IgD-negative memory B cell (primary cell): ENCODE results near the gene ZBTB45. TPM values are rescaled to one million over a fixed set of nuclear protein-coding genes. Genes with fewer than 3 reads are reported as not detected.

ENCODE experiments used
- H3K27ac Mint-ChIP-seq, 3 donors: one replicate each; pipeline ENCODE4 v1.8.0; 2020 to 2022; ENCODE audit warnings: mild to moderate bottlenecking in 3 of 3, mixed read lengths in 3 of 3, moderate library complexity in 1 of 3
- H3K27me3 Mint-ChIP-seq: one replicate; pipeline ENCODE4 v1.8.0; 2021; ENCODE audit warnings: mixed read lengths
- H3K36me3 Mint-ChIP-seq: one replicate; pipeline ENCODE4 v1.8.0; 2020; ENCODE audit warnings: mild to moderate bottlenecking, mixed read lengths
- H3K4me1 Mint-ChIP-seq, 3 donors: one replicate each; pipeline ENCODE4 v1.8.0; 2020 to 2022; ENCODE audit warnings: mixed read lengths in 3 of 3, mild to moderate bottlenecking in 1 of 3
- H3K4me3 Mint-ChIP-seq, 4 donors: one replicate each; pipeline ENCODE4 v1.8.0; 2020 to 2022; ENCODE audit warnings: mild to moderate bottlenecking in 4 of 4, mixed read lengths in 4 of 4, moderate library complexity in 3 of 4
- H3K9me3 Mint-ChIP-seq, 3 donors: one replicate each; pipeline ENCODE4 v1.8.0; 2020 to 2021; ENCODE audit warnings: mixed read lengths in 3 of 3, mild to moderate bottlenecking in 1 of 3
- polyA plus RNA-seq: library from polyadenylated mRNA; unstranded; fragments of 300-500 nt; fragmentation: Illumina TruSeq; gene quantifications from one replicate; pipeline ENCODE4 v1.2.3, GENCODE V29; 2021

The ZBTB45 gene
- polyA plus RNA-seq, 1 donor from 2014 or later = 7.6 TPM

DNA sequence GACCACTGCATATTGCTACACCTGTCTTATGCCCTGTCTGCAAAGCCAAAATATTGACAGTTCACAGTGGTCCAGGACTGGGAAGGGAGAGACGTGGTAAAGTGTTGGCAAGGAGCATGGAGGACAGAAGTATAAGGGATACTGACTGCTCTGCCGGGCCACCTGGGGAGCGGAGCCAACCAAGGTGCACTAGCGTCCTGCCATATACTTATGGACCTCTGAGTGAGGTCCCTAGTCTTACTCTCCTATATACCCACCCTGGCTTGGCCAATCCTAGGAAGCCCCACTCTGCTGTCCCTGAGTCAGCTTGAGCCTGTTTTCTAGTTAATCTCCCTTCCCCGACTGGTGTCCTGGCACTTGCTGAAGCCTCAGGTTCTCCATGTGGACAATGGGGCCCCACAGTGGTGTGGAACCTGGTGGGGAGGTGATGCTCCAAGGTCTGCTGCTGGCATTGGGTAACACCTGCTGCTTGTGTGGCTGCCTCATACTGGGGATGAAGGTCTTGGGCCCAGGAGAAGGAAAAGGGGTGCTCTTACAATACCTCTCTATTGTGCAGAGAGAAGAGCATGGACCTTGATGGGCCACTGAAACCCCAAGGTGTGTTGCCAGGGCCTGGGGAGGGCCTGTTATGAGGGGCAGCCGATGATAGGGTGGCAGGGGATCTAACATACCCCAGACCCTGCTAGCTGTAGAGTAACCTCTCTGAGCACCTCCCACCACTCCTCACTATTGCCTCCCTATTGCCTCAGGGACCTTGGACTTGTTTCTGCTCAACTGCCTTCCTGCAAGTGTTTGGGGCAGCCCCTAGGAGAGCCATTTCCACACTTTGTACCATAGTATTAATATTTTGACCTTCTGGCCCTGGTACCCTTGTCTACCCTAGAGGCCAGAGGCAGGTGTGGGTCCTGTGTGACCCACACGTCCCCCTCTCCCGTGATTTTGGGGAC lies 17.5 kb upstream of the ZBTB45 start:
- H3K9me3 Mint-ChIP-seq = no peaks in the 10 kb centered on the region
- no peaks in the 10 kb centered on the region for H3K36me3 Mint-ChIP-seq
- peaks cover 17% of the 10 kb centered on the region for H3K27me3 Mint-ChIP-seq
- peak overlapping the region; percentile 41 to 87 (median 58) for H3K4me3 Mint-ChIP-seq
- H3K4me1 Mint-ChIP-seq = peaks cover 0 to 14% (median 2%) of the 10 kb centered on the region in 3 donors
- H3K27ac Mint-ChIP-seq = peak overlapping the region in 1 of 3 donors; percentile 28

DNA sequence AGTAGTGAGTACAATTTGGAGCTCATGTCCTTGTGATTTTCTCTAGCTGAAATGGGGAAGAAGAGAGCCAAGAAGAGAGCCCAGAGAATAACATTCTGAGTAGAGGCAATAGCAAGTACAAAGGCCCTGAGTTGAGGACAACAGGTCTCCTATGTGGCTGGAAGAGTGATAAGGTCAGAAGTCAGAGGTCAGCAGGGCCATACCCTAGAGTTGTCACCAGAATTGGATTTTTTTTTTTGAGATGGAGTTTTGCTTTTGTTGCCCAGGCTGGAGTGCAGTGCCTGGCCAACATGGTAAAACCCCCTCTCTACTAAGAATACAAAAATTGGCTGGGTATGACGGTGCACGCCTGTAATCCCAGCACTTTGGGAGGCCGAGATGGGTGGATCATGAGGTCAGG lies 16.2 kb upstream of the ZBTB45 start:
- Mint-ChIP-seq H3K27ac (no peak overlapping the region), H3K36me3 (no peaks in the 10 kb centered on the region), H3K4me3 (no peak overlapping the region), H3K27me3 (peaks cover 17% of the 10 kb centered on the region), H3K4me1 (peaks cover 8 to 23% (median 10%) of the 10 kb centered on the region in 3 donors), H3K9me3 (no peaks in the 10 kb centered on the region)

DNA sequence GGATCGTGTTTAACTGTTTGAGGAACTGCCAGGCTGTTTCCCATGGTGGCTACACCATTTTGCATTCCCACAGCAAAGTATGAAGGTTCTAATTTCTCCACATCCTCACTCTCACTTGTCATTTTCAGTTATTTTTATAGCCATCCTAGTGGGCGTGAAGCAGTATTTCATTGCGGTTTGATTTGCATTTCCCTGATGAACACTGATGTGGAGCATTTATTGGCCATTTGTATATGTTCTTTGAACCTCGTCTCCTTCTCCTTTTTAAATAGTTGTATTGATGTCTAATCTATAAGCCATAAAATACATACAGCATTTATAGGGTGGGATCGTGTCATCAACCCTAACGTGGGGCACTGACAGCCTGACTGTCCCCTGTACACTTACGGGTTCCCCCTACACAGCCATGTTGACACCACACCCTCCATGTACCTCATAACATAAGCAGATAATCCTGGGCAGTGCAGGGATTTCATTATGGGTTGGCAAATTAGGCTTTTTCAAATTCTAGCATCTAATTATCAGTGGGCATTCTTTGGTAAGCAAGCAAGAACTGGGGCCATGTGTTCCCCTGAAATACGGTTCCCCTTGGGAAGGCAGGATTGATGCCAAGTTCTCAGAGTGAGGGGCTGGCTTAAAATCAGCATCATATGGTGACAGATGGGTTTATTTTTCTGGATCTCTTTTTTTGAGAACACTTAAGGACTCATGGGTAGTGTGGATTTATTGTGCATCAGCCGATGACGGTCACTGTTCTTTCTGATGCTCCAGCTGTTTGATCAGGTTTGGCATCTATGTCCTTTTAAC lies 11.6 kb upstream of the ZBTB45 start:
- Mint-ChIP-seq H3K27me3 (peaks cover 5% of the 10 kb centered on the region), H3K4me1 (peaks cover 9 to 20% (median 10%) of the 10 kb centered on the region in 3 donors), H3K4me3 (peak overlapping the region in 3 of 4 donors; percentile 37 to 65 (median 38)), H3K27ac (no peak overlapping the region), H3K36me3 (peaks cover 2% of the 10 kb centered on the region), H3K9me3 (no peaks in the 10 kb centered on the region)

DNA sequence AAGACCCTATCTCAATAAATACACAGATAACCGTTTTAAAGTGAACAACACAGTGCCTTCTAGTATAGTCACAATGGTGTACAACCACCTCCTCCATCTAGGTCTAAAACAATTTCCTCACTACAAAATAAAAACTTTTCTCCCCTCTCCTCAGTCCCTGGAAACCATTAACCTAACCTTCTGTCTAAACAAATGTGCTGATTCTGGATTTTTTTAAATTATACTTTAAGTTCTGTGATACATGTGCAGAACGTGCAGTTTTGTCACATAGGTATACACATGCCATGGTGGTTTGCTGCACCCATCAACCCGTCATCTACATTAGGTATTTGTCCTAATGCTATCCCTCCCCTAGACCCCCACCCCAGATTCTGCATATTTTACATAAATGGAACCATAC lies 9.8 kb upstream of the ZBTB45 start:
- Mint-ChIP-seq H3K27me3 (peaks cover 5% of the 10 kb centered on the region), H3K4me3 (no peak overlapping the region), H3K27ac (no peak overlapping the region), H3K9me3 (no peaks in the 10 kb centered on the region), H3K4me1 (peaks cover 9 to 17% (median 10%) of the 10 kb centered on the region in 3 donors), H3K36me3 (peaks cover 2% of the 10 kb centered on the region)

DNA sequence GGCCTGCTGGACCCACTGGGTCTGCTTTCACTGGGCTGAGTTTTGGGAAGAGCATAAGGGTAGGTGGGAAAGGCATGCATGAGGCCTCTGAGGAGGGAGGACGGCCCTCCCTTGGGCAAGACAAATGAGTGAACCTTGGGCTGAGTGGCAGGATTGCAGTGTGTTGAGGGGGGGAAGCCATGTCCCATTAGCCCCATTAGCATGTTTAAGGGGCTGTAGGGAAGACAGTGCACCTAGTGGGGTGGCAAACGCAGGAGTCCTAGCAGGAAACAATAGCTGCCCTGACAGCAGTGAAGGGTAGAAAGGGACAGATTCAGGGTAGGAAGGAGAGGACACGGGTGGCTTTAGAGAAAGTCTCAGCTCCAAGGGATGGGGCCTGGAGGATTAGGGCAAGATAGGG lies 3.1 kb upstream of the ZBTB45 start:
- peaks cover 2% of the 10 kb centered on the region for H3K36me3 Mint-ChIP-seq
- H3K4me1 Mint-ChIP-seq = peaks cover 17 to 20% (median 17%) of the 10 kb centered on the region in 3 donors
- peak overlapping the region in 2 of 3 donors; percentile 50 to 77 for H3K27ac Mint-ChIP-seq
- peak overlapping the region in 1 of 4 donors; percentile 68 for H3K4me3 Mint-ChIP-seq
- peaks cover 2% of the 10 kb centered on the region for H3K27me3 Mint-ChIP-seq
- peaks cover 0 to 2% (median 0%) of the 10 kb centered on the region in 3 donors for H3K9me3 Mint-ChIP-seq

DNA sequence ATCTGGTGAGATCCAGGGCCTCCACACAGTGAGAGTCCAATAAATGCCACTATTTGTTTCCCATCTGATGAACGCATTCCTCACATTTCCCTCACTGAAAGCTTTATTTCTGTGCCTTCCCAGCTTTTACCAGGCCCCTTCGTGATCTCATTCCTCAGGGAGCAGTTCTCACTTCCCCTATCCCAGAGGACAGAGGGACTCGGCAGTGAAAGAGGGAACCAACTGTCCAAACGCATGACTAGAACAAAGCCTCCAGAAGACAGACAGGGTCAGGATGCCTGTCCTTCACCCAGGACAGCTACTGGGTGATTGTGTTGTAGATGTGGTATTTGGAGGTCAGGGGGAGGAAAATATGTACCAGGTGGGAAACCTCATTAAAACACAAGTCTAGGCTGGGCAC lies 2.0 kb upstream of the ZBTB45 start:
- H3K27ac Mint-ChIP-seq = peak overlapping the region in 1 of 3 donors; percentile 57
- peaks cover 0 to 2% (median 0%) of the 10 kb centered on the region in 3 donors for H3K9me3 Mint-ChIP-seq
- no peaks in the 10 kb centered on the region for H3K36me3 Mint-ChIP-seq
- peaks cover 2% of the 10 kb centered on the region for H3K27me3 Mint-ChIP-seq
- H3K4me1 Mint-ChIP-seq = peaks cover 17 to 20% (median 17%) of the 10 kb centered on the region in 3 donors
- H3K4me3 Mint-ChIP-seq = peak overlapping the region in 3 of 4 donors; percentile 39 to 69 (median 52)

DNA sequence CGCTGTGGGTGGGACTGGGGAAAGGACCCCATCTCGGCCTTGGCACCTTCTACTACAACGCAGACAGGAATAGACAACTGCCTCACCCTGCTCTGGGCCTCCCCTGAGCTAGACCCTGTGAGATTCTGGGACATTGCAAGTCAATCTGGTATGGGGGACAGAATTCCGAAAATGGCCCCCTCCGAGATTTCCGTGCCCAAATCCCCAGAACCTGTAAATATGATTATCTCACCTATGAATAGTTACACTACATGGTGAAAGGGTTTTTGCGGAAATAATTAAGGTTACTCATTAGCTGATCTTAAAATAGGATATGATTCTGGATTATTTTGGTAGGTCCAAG lies 618 bp upstream of the ZBTB45 start:
- H3K36me3 Mint-ChIP-seq = no peaks in the 10 kb centered on the region
- H3K27ac Mint-ChIP-seq = peak overlapping the region; percentile 97 to 98 (median 97)
- H3K4me1 Mint-ChIP-seq = peaks cover 20 to 23% (median 22%) of the 10 kb centered on the region in 3 donors
- H3K4me3 Mint-ChIP-seq = peak overlapping the region; percentile 95 to 99 (median 98)
- H3K9me3 Mint-ChIP-seq = peaks cover 0 to 2% (median 0%) of the 10 kb centered on the region in 3 donors
- peaks cover 2% of the 10 kb centered on the region for H3K27me3 Mint-ChIP-seq

DNA sequence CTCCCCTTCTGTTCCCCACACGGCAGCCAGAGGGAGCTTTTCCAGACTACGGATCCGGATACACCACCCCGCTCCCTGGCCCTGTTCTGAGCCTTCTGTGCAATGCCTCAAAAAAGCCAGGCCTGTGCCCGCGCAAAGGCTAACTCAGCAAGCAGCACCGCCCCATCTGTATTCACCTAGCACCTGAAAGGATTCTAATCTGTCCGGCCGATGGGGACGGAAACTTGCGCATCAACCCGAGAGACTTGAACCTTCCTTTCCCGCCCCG lies 589 bp downstream of the ZBTB45 start:
- peaks cover 4% of the 10 kb centered on the region for H3K36me3 Mint-ChIP-seq
- H3K9me3 Mint-ChIP-seq = peaks cover 0 to 2% (median 0%) of the 10 kb centered on the region in 3 donors

DNA sequence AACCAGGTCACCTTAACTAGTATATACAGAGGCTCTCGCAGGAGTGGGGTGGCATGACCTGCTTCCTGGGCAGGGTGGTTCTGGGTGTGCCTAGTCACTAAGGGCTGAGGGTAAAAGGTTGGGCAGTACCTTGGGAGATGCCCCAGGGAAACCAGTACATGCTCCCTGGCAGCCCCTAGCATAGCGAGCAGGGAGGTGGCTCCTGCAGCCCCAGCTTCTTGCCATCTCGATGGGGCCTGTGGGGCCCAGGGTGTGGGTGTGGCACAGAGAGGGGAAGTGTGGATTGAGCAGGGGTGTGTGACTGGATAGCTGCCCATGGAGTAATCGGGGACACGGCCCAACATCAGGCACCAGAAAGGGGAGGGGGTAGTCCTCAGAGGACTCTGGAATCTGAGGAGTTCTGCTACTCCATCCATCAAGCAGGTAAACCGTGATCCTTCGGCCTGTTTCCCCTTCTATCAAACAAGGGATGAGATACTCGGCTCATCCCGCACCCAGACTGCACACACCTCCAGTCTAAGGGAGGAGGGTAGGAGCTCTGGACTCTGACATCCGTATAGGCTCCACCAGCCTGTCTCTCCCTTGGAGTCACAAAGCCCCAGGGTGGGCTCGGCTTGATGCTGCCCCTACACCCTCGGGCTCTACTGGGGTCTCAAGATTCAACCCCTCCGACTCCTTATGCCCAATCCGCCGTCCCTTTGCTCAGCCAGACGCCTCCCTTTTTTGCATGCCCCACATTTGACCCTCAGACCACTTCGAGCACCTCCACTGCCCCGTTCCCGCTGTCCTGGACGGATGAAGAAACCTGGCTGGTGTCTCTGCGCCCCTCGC lies 1.1 kb downstream of the ZBTB45 start:
- Mint-ChIP-seq H3K27me3 (peaks cover 2% of the 10 kb centered on the region), H3K9me3 (peaks cover 0 to 2% (median 0%) of the 10 kb centered on the region in 3 donors), H3K4me3 (peak overlapping the region; percentile 95 to 99 (median 98)), H3K27ac (peak overlapping the region; percentile 97 to 98 (median 97)), H3K4me1 (peaks cover 23 to 28% (median 24%) of the 10 kb centered on the region in 3 donors), H3K36me3 (peaks cover 4% of the 10 kb centered on the region)

More for the DNA sequence above, 589 bp downstream of the ZBTB45 start:
- H3K27me3 Mint-ChIP-seq = peaks cover 2% of the 10 kb centered on the region
- peak overlapping the region; percentile 95 to 99 (median 98) for H3K4me3 Mint-ChIP-seq
- peaks cover 22 to 28% (median 23%) of the 10 kb centered on the region in 3 donors for H3K4me1 Mint-ChIP-seq
- H3K27ac Mint-ChIP-seq = peak overlapping the region; percentile 97 to 98 (median 97)

DNA sequence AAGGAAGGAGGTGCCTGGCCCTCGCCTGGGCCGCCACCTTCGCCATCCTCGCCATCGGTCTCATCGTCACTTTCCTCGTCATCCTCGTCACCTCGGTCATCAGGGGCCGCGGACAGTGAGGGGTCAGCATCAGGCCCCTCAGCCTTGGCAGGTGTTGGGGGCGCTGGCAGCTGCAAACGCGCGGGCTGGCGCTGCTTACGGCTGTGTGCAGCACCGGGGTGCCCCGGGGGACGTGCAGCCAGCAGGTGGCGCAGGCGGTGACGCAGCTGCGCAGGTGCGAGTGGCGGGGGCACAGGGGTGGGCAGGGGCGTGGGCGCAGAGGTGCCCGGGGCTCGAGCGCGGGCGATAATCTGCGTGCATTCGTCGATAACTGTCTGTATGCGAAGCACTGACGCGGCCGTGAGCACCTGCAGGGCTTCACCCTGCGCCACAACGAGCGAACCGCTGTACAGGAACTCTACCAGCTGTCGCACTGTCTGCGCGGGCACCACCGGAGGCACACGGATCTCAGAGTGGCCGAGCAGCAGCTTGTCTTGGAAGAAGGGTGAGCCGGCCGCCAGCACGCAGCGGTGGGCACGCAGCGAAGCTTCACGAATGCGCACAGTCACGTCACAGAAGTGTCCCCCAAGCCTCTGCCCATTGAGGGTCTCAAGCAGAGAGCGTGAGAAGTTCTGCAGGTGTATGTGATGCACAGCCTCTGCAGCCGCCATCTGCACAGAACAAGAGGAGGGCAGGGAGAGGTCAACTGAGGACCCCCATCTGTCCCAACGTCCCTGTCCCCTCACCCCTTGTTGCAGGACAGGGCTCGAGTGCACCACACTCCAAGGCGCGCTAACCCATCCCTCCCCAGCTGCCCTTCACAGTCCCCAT lies 2.4 kb downstream of the ZBTB45 start:
- Mint-ChIP-seq H3K27ac (peak overlapping the region in 1 of 3 donors; percentile 97), H3K27me3 (peaks cover 2% of the 10 kb centered on the region), H3K9me3 (no peaks in the 10 kb centered on the region), H3K36me3 (peaks cover 4% of the 10 kb centered on the region), H3K4me1 (peaks cover 23 to 28% (median 24%) of the 10 kb centered on the region in 3 donors), H3K4me3 (peak overlapping the region in 2 of 4 donors; percentile 21 to 99)

DNA sequence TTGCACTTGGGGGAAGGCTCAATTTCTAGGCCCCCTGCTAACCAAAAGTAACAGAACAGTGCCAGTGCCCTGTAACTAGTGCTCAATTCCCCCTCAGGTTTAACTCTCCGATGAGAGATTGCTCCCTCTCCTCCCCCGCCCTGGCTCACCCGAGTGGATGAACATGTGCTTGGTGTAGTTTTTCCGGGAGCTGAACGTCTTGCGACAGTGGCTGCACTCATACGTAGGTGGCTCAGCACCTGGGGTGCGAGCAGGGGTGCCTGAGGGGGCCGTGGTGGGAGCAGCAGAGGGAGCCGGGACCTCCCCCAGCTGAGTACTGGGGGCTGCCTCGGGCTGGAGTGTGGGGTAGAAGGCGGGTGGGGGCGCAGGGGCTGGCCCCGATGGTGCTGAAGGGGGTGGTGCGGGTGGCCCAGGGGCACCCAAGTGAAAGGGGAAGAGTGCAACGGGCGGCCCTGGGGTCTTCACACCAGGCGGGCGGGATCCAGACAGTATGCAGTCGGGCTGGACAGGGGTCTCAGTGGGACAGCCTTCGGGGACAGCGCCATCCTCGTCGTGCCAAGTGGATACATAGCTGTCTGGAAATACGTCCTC lies 3.3 kb downstream of the ZBTB45 start:
- peaks cover 23 to 30% (median 24%) of the 10 kb centered on the region in 3 donors for H3K4me1 Mint-ChIP-seq
- peaks cover 6% of the 10 kb centered on the region for H3K36me3 Mint-ChIP-seq
- H3K27ac Mint-ChIP-seq = no peak overlapping the region
- H3K9me3 Mint-ChIP-seq = no peaks in the 10 kb centered on the region
- peak overlapping the region in 2 of 4 donors; percentile 5 to 84 for H3K4me3 Mint-ChIP-seq
- peaks cover 2% of the 10 kb centered on the region for H3K27me3 Mint-ChIP-seq

DNA sequence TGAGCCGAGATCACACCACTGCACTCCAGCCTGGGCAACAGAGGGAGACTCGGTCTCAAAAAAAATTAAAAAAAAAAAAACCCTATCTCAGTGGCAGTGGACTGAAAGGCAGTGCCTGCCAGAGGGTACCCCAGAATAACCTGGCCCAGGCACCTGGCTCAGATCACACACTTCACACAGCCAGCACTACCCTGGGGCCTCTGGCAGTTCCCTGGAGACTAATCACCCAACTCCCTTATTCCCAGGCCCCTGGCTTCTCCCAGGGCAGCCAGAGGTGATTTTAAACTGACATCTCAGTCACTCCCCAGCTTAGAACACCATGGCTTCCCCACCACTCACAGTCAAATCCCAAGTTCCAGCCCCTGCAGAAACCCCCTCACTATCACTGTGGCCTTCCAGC lies 4.4 kb downstream of the ZBTB45 start:
- Mint-ChIP-seq H3K4me3 (peak overlapping the region in 3 of 4 donors; percentile 12 to 84 (median 73)), H3K9me3 (no peaks in the 10 kb centered on the region), H3K36me3 (peaks cover 6% of the 10 kb centered on the region), H3K27me3 (peaks cover 2% of the 10 kb centered on the region), H3K27ac (peak overlapping the region in 2 of 3 donors; percentile 35 to 67), H3K4me1 (peaks cover 20 to 30% (median 21%) of the 10 kb centered on the region in 3 donors)

DNA sequence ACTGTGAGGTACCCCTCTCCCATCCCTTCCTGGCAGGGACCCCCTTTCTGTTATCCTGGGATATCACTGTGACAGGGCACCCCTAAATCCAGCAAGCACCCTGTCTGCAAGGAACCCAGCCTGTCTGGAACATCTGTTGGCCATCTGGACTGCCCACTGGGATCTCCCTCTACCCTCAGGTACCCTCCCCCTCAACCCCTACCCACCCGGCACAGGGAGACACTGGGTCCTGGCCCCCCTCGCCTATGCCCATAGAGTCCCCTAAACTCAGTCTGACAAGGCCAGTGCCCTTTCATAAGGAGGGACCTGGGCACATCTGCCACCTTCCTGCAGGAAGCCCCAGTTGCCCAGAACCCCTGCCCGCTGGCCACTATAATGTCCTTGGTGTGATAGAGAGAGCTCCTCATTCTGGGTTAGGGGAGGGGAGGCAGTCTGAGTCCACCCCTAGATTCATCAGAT lies 5.0 kb downstream of the ZBTB45 start:
- H3K4me1 Mint-ChIP-seq = peaks cover 14 to 26% (median 19%) of the 10 kb centered on the region in 3 donors

More for the DNA sequence above, 5.0 kb downstream of the ZBTB45 start:
- Mint-ChIP-seq H3K9me3 (no peaks in the 10 kb centered on the region), H3K27ac (peak overlapping the region in 2 of 3 donors; percentile 35 to 53), H3K4me3 (peak overlapping the region; percentile 38 to 89 (median 76)), H3K36me3 (peaks cover 6% of the 10 kb centered on the region), H3K27me3 (peaks cover 2% of the 10 kb centered on the region)
